SK-N-MC (cell line): ENCODE results near the gene CREM.

Experiments used
- EZH2 ChIP-seq: fragments of 200-600 bp; sonication (generic); IDR thresholded peaks from one replicate; pipeline ENCODE4 v1.6.1; 2017; ENCODE audit warnings: antibody characterized with exemption
- POLR2AphosphoS5 ChIP-seq: IDR thresholded peaks from 2 replicates; pipeline ENCODE4 v1.6.1; 2012; ENCODE audit warnings: mild to moderate bottlenecking, low read depth, low read length, borderline replicate concordance

DNA sequence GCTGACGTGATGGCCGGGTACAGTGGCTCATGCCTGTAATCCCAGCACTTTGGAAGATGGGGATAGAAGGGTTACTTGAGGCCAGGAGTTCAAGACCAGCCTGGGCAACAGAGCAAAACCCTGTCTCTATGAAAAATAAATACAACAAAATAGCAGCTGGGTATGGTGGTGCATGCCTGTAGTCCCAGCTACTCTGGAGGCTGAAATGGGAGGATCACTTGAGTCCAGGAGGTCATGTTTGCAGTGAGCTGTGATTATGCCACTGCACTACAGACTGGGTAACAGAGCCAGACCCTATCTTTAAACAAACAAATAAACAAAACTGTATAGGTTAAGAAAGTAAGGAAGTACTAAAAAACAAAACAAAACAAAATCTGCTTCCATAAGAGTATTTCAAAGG is 30.3 kb upstream of the CREM start:
- TF ChIP-seq POLR2AphosphoS5 = no peak
- TF ChIP-seq EZH2 = no peak
